ENCODE results near the gene ZDHHC24. TPM values are rescaled to one million over a fixed set of nuclear protein-coding genes. Genes with fewer than 3 reads are reported as not detected.
A peak's percentile ranks its signal among the peaks of the same experiment; 100 is the strongest.

Gene ZDHHC24
- total RNA-seq, 4 donors from 2014 or later = 20.3 to 25.9 (median 22.3) TPM

DNA sequence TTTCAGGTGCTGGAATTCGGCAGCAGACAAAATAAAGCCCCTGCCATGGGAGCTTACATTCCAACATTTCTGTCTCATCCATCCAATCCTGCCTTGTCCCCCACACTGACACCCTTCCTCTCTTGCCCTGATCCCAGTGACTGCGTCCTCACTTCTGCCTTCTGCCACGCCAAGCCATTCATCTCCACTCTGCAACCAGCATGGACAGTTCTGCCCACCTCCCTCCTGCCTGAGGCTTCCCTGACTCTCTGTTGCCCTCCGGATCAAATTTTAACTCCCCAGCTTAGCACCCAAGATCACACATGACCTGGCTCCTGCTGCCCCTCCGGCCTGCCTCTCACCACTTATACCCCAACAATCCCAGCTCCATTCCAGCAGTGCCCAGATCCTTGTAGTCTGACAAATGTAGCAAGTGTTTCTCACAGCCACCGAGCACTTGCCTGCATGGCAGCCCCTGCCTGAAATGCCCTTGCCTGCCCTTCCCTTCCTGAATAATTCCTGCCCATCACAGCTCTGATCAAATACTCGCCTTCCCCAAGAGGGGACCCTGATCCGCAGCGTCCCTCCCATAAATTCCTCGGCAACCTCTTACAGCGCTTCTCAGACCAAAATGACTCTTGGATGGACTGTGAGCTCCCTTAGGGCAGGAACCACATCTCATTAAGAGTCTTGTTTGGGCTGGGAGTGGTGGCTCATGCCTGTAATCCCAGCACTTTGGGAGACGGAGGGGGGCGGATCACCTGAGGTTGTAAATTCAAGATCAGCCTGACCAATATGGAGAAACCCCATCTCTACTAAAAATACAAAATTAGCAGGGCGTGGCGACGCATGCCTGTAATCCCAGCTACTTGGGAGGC, 3.2 kb upstream of the ZDHHC24 start:
- H3K27me3 ChIP-seq = no peaks in the 10 kb centered on the region
- H3K36me3 ChIP-seq = no peaks in the 10 kb centered on the region
- no peak overlapping the region for H3K4me3 ChIP-seq (replicated peaks in 1 of 3)
- H3K4me1 ChIP-seq = peaks cover 14 to 15% of the 10 kb centered on the region in 2 donors
- no peak for DNase-seq
- no peak overlapping the region for H3K27ac ChIP-seq
- intact Hi-C loops (cut with DNase I) = no loop called here
- H3K9me3 ChIP-seq = no peaks in the 10 kb centered on the region
- TF ChIP-seq, protein P1, sequence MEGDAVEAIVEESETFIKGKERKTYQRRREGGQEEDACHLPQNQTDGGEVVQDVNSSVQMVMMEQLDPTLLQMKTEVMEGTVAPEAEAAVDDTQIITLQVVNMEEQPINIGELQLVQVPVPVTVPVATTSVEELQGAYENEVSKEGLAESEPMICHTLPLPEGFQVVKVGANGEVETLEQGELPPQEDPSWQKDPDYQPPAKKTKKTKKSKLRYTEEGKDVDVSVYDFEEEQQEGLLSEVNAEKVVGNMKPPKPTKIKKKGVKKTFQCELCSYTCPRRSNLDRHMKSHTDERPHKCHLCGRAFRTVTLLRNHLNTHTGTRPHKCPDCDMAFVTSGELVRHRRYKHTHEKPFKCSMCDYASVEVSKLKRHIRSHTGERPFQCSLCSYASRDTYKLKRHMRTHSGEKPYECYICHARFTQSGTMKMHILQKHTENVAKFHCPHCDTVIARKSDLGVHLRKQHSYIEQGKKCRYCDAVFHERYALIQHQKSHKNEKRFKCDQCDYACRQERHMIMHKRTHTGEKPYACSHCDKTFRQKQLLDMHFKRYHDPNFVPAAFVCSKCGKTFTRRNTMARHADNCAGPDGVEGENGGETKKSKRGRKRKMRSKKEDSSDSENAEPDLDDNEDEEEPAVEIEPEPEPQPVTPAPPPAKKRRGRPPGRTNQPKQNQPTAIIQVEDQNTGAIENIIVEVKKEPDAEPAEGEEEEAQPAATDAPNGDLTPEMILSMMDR (IDR thresholded peaks at IDR 0.05) = no peak
- TF ChIP-seq POLR2A (IDR thresholded peaks at IDR 0.05) = no peak
- WGBS, 2 donors = 59 to 60% methylated on average over 16 of the region's 16 CpGs

DNA sequence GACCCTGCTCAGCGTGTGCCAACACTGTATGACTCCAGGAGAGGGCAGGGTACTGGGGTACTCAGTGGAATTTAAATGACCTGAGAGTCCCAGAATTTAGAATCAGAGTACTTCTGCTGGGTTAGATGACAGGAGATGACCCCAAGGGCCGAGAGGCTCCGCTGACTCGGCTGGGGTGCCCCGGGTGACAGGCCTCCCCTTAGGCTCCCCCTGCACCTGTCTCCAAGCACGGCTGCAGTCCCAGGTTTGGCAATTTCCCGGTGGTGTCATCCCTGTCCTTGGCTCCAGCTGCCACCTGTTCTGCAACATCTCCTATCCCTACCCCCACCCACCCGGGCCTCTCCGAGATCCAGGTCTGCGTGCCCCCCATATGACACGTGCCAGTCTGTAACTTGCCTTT, 2.2 kb upstream of the ZDHHC24 start:
- no peak overlapping the region for H3K27ac ChIP-seq
- no peaks in the 10 kb centered on the region for H3K36me3 ChIP-seq
- 54 to 57% methylated on average over 11 of the region's 11 CpGs for WGBS, 2 donors
- no peaks in the 10 kb centered on the region for H3K27me3 ChIP-seq
- H3K4me3 ChIP-seq (replicated peaks in 1 of 3) = no peak overlapping the region
- DNase-seq = no peak
- TF ChIP-seq POLR2A (IDR thresholded peaks at IDR 0.05) = no peak
- TF ChIP-seq, protein P1 (IDR thresholded peaks at IDR 0.05) = no peak
- peaks cover 15 to 16% of the 10 kb centered on the region in 2 donors for H3K4me1 ChIP-seq
- H3K9me3 ChIP-seq = no peaks in the 10 kb centered on the region
- intact Hi-C loops (cut with DNase I) = no loop called here

DNA sequence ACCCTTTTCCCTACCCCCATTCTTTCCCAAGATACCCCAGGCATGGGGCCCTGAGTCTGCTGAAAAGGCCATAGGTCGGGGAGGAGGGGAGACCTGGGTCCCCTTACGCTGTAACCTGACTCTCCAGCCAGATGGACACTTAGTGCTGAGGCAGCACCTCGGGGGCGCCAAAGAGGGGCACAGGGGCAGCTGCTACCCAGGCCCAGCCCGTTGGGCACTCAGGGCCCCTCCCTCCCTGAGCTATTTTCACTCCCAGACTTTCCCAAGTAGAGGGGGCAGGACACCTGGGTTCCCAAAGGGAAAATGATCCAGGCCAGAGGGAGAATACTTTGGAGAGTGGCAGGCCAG, 1.8 kb upstream of the ZDHHC24 start:
- Histone ChIP-seq H3K36me3 (no peaks in the 10 kb centered on the region), H3K4me3 (replicated peaks in 1 of 3) (no peak overlapping the region), H3K27me3 (no peaks in the 10 kb centered on the region), H3K27ac (no peak overlapping the region), H3K4me1 (peaks cover 15 to 16% of the 10 kb centered on the region in 2 donors), H3K9me3 (no peaks in the 10 kb centered on the region)
- TF ChIP-seq, protein P1 (IDR thresholded peaks at IDR 0.05) = no peak
- no peak for TF ChIP-seq POLR2A (IDR thresholded peaks at IDR 0.05)
- 32 to 45% methylated on average over 5 of the region's 5 CpGs for WGBS, 2 donors
- no peak for DNase-seq
- intact Hi-C loops (cut with DNase I) = no loop called here

DNA sequence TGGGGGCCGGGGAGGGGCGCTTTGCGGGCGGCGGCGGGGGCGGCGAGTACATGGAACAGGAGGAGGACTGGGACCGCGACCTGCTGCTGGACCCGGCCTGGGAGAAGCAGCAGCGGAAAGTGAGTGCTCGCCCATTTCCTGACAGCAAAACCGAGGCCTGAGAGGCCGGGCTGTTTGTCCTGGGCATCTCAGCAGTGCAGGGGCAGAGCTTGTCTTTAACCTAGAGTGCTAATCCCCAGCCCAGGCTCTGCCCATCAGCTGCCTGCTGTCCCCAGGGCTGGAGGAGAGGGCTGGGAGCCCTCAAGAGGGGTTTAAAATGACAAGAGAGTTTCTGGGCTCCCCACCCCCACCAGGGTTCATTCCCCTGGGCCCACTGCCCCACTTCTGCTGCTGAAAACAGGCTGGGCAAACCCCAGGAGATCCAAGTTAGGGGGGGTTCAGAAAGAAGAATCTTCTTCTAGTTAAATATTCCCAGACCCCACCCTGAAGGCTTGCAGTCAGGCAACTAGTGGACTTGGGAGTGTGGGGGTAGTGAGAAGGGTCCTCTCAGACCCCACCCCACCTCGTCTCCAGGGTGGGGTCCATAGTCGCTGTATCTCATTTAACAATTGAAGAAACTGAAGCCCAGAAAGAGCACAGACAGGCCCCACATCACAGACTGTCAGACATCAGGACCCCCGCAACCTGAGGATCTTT, 1.3 kb upstream of the ZDHHC24 start:
- Histone ChIP-seq H3K27me3 (no peaks in the 10 kb centered on the region), H3K4me1 (peaks cover 15 to 16% of the 10 kb centered on the region in 2 donors), H3K4me3 (replicated peaks in 1 of 3) (peak overlapping the region in 1 of 3 donors; percentile 94), H3K27ac (peak overlapping the region in 1 of 3 donors; percentile 14), H3K36me3 (peaks cover 0 to under 1% of the 10 kb centered on the region in 2 donors), H3K9me3 (no peaks in the 10 kb centered on the region)
- TF ChIP-seq, protein P1 (IDR thresholded peaks at IDR 0.05) = no peak
- TF ChIP-seq POLR2A (IDR thresholded peaks at IDR 0.05) = no peak
- WGBS, 2 donors = 23 to 40% methylated on average over 18 of the region's 18 CpGs
- DNase-seq = peak in 1 of 2 donors; percentile 26
- intact Hi-C loops (cut with DNase I) = no loop called here
